SK-N-SH treated with all-trans-retinoic acid at 6 μM for 48 hours (cell line): Measurements from ENCODE around the gene SNX11.

Experiments used
- OSR1 ChIP-seq: fragments of 250-450 bp; sonication (Bioruptor Pico); IDR thresholded peaks from 2 replicates; pipeline ENCODE4 v1.8.0; 2022; ENCODE audit warnings: moderate library complexity, mild to moderate bottlenecking, inconsistent platforms
- ZNF565 ChIP-seq: fragments of 450-650 bp; formaldehyde crosslinking; conservative IDR thresholded peaks from 2 replicates; pipeline ENCODE4 v1.5.0; 2020; ENCODE audit warnings: low read depth, mild to moderate bottlenecking, moderate library complexity
- TF ChIP-seq, protein P1 (sequence below): fragments of 250-450 bp; sonication (Bioruptor Pico); IDR thresholded peaks from 2 replicates; pipeline ENCODE4 v1.5.1; 2020; ENCODE audit warnings: low read depth, mild to moderate bottlenecking, moderate library complexity

Gene SNX11

DNA sequence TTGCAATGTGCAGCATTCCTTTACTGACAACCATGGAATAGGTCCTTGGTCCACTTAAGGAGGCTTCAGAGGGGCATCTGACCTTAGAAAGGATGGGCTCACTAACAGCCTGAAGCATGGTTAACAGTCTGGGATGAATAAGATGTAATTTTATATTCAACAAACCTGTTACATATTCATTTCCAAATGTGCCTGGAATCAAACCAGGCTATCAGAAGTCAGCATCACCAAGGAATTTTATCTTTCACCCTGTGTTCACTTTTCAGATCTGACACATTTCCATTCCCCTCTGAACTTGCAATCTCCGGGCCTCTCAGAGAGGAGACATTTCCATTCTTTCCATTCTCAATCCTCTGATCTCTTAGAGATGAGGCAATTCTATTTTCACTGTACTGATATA is 62.4 kb downstream of the SNX11 start (continued):
- TF ChIP-seq, protein P1, sequence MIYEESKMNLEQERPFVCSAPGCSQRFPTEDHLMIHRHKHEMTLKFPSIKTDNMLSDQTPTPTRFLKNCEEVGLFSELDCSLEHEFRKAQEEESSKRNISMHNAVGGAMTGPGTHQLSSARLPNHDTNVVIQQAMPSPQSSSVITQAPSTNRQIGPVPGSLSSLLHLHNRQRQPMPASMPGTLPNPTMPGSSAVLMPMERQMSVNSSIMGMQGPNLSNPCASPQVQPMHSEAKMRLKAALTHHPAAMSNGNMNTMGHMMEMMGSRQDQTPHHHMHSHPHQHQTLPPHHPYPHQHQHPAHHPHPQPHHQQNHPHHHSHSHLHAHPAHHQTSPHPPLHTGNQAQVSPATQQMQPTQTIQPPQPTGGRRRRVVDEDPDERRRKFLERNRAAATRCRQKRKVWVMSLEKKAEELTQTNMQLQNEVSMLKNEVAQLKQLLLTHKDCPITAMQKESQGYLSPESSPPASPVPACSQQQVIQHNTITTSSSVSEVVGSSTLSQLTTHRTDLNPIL (CRISPR knock-in tag), result no peak
- TF ChIP-seq ZNF565, result no peak
- TF ChIP-seq OSR1, result no peak
